Spleen (tissue), 11 donors: ENCODE results near the gene KRT73. TPM values are rescaled to one million over a fixed set of nuclear protein-coding genes. Genes with fewer than 3 reads are reported as not detected.
A peak's percentile ranks its signal among the peaks of the same experiment; 100 is the strongest.

Source experiments
- DNase-seq: peaks from one replicate; pipeline ENCODE4 v3.0.0-alpha.2; 2020
- H3K27ac ChIP-seq, 8 donors: fragments of 200-600 bp; sonication (generic) in 7 of 8; 1 replicate in 4 of 8; 2 replicates in 4 of 8; pipeline versions ENCODE4 v1.5.0 to v1.8.0; 2016 to 2021; ENCODE audit warnings: inconsistent platforms in 4 of 8, mild to moderate bottlenecking in 4 of 8, moderate library complexity in 1 of 8
- H3K27me3 ChIP-seq, 7 donors: fragments of 200-600 bp; sonication (generic) in 6 of 7; replicated peaks in 1 of 7; 1 replicate in 4 of 7; 2 replicates in 3 of 7; pipeline versions ENCODE4 v1.5.0 to v1.8.0; 2016 to 2021; ENCODE audit warnings: inconsistent platforms in 3 of 7, mild to moderate bottlenecking in 1 of 7
- H3K36me3 ChIP-seq, 6 donors: fragments of 200-600 bp; sonication (generic) in 5 of 6; 1 replicate in 4 of 6; 2 replicates in 2 of 6; pipeline versions ENCODE4 v1.5.0 to v1.8.0; 2016 to 2021; ENCODE audit warnings: inconsistent platforms in 2 of 6
- H3K4me1 ChIP-seq, 6 donors: fragments of 200-600 bp; sonication (generic) in 5 of 6; 1 replicate in 3 of 6; 2 replicates in 3 of 6; pipeline versions ENCODE4 v1.5.0 to v1.8.0; 2016 to 2021; ENCODE audit warnings: inconsistent platforms in 3 of 6
- H3K4me3 ChIP-seq, 8 donors: fragments of 200-600 bp; sonication (generic) in 7 of 8; 1 replicate in 4 of 8; 2 replicates in 4 of 8; pipeline versions ENCODE4 v1.5.0 to v1.8.0; 2016 to 2021; ENCODE audit warnings: inconsistent platforms in 4 of 8, mild to moderate bottlenecking in 4 of 8, moderate library complexity in 2 of 8
- H3K9me3 ChIP-seq, 8 donors: fragments of 200-600 bp; sonication (generic) in 7 of 8; 1 replicate in 4 of 8; 2 replicates in 4 of 8; pipeline versions ENCODE4 v1.5.0 to v1.8.0; 2016 to 2021; ENCODE audit warnings: inconsistent platforms in 4 of 8
- POLR2A ChIP-seq, 3 donors: fragments of 450-650 bp; IDR thresholded peaks; one replicate each; pipeline ENCODE4 v1.5.1; 2017; ENCODE audit warnings: antibody characterized with exemption in 3 of 3, mild to moderate bottlenecking in 1 of 3
- POLR2AphosphoS5 ChIP-seq, 3 donors: sonication (generic); formaldehyde crosslinking; IDR thresholded peaks; one replicate each; pipeline ENCODE4 v1.5.1; 2017; ENCODE audit warnings: antibody characterized with exemption in 3 of 3
- WGBS, 5 donors: extraction: QIAGEN DNeasy Blood & Tissue Kit in 3 of 5; methylation state at CpG; one replicate each; pipeline versions ENCODE4 v1.1.5 to v1.1.7; 2013 to 2018; 5-methylcytosine and 5-hydroxymethylcytosine counted together
- intact Hi-C: fragments of 100-400 bp; cut with DNase I; formaldehyde crosslinking; loops from one replicate; pipeline ENCODE4 v1.15.0; 2023; ENCODE audit warnings: low total_unique reads
- polyA plus RNA-seq, 3 donors: library from polyadenylated mRNA; stranded (reverse); fragments of 200-250 nt; gene quantifications; one replicate each; pipeline ENCODE4 v1.2.1, GENCODE V29; 2013
- total RNA-seq, 7 donors: library from RNA; depleted of rRNA in 3 of 7; stranded (reverse); fragments of >200 nt in 3 of 7; fragmentation: NEBNext Ultra II Directional in 4 of 7; extraction: Animal tissue kit (Norgen Biotek cat#: 25700) in 4 of 7; gene quantifications; one replicate each; pipeline versions ENCODE4 v1.1.0 to v1.2.1, GENCODE V29; 2016 to 2021
- TF ChIP-seq, protein P1 (sequence below), 11 experiments: fragments of 200-600 bp in 7 of 11; fragments of 450-650 bp in 4 of 11; sonication (generic) in 4 of 11; IDR thresholded peaks in 8 of 11; conservative IDR thresholded peaks in 3 of 11; 1 replicate in 7 of 11; 2 replicates in 4 of 11; pipeline versions ENCODE4 v1.4.0 to v1.8.0; 2016 to 2021; ENCODE audit warnings: antibody characterized with exemption in 11 of 11, inconsistent platforms in 4 of 11, mild to moderate bottlenecking in 1 of 11
- donor health status: healthy with polysubstance abuse.
- donor health status: DM: no; HTN: no; CAD: no; lungs with moderate emphysema.
- donor health status: DM: no; HTN: no; CAD: no.
- donor health status: Bipolar disorder and iron deficiency.
- donor health status: healthy.
- donor health status: DM: no; HTN: no; CAD: no.
- donor health status: DM: yes; HTN: yes; CAD: no.

Gene KRT73
- total and polyA plus RNA-seq, 10 donors, result 0.04 to 1.4 (median 0.36) TPM

DNA sequence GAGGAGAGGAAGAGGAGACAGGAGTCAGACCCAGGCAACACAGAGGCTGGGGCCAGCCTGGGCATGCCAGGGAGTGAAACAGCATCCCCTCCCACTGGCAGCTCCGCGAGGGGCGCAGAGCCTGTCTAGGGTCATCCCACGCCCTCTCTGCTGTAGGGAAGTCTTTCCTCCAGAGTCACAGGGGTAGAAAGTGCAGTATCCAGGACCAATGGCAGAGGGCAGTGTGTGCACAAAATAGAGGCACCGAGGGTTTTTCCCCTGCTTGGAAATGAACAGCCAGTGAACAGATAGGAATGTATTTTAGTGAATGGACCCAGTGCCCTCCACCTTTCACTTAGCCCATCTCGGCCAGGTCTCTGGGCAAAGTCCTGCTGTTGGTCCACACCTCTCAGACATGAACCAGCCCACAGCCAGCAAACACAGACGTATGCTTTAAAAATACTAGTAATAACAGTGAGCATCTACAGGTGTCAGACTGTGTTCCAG, 35.3 kb downstream of the KRT73 start:
- TF ChIP-seq, protein P1, sequence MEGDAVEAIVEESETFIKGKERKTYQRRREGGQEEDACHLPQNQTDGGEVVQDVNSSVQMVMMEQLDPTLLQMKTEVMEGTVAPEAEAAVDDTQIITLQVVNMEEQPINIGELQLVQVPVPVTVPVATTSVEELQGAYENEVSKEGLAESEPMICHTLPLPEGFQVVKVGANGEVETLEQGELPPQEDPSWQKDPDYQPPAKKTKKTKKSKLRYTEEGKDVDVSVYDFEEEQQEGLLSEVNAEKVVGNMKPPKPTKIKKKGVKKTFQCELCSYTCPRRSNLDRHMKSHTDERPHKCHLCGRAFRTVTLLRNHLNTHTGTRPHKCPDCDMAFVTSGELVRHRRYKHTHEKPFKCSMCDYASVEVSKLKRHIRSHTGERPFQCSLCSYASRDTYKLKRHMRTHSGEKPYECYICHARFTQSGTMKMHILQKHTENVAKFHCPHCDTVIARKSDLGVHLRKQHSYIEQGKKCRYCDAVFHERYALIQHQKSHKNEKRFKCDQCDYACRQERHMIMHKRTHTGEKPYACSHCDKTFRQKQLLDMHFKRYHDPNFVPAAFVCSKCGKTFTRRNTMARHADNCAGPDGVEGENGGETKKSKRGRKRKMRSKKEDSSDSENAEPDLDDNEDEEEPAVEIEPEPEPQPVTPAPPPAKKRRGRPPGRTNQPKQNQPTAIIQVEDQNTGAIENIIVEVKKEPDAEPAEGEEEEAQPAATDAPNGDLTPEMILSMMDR (IDR thresholded peaks at IDR 0.05 in 8 of 11, conservative IDR thresholded peaks at IDR 0.05 in 3 of 11), result peak in 10 of 11 experiments; percentile 31 to 77 (median 60)
- TF ChIP-seq POLR2A (IDR thresholded peaks at IDR 0.05), result no peak
- H3K27me3 ChIP-seq, result peaks cover 0 to 24% (median 0%) of the 10 kb centered on the region in 7 donors
- no peak overlapping the region for H3K4me3 ChIP-seq
- no peaks in the 10 kb centered on the region for H3K9me3 ChIP-seq
- intact Hi-C loops, result loop anchor here (5.0 to 10.0 kb wide), 3 partner anchors 279 to 392 kb away; no protein-coding TSS in a partner anchor
- WGBS, 5 donors, result 13 to 16% (median 15%) methylated on average over 6 to 7 of the region's 7 CpGs
- peaks cover 0 to 8% (median 0%) of the 10 kb centered on the region in 6 donors for H3K4me1 ChIP-seq
- no peak overlapping the region for H3K27ac ChIP-seq
- H3K36me3 ChIP-seq, result no peaks in the 10 kb centered on the region
- DNase-seq, result peak; percentile 71

GRCh38 chr12:52582486-52582885, 35.9 kb downstream of the KRT73 start:
- no peaks in the 10 kb centered on the region for H3K9me3 ChIP-seq
- H3K27ac ChIP-seq, result no peak overlapping the region
- intact Hi-C loops, result loop anchor here (5.0 to 10.0 kb wide), 3 partner anchors 280 to 392 kb away; no protein-coding TSS in a partner anchor
- H3K4me1 ChIP-seq, result peaks cover 0 to 8% (median 0%) of the 10 kb centered on the region in 6 donors
- H3K4me3 ChIP-seq, result no peak overlapping the region
- WGBS, 5 donors, result 60 to 94% (median 69%) methylated on average over 2 of the region's 2 CpGs
- H3K36me3 ChIP-seq, result no peaks in the 10 kb centered on the region
- TF ChIP-seq, protein P1 (IDR thresholded peaks at IDR 0.05 in 8 of 11, conservative IDR thresholded peaks at IDR 0.05 in 3 of 11), result no peak
- TF ChIP-seq POLR2A (IDR thresholded peaks at IDR 0.05) (no peak), POLR2AphosphoS5 (IDR thresholded peaks at IDR 0.05) (no peak)
- DNase-seq, result peak; percentile 25
- peaks cover 0 to 22% (median 0%) of the 10 kb centered on the region in 7 donors for H3K27me3 ChIP-seq

GRCh38 chr12:52581481-52581880, 36.9 kb downstream of the KRT73 start:
- Histone ChIP-seq H3K27ac (no peak overlapping the region), H3K9me3 (no peaks in the 10 kb centered on the region), H3K4me3 (no peak overlapping the region), H3K4me1 (peaks cover 0 to 8% (median 0%) of the 10 kb centered on the region in 6 donors), H3K36me3 (no peaks in the 10 kb centered on the region), H3K27me3 (peaks cover 0 to 21% (median 0%) of the 10 kb centered on the region in 7 donors)
- TF ChIP-seq POLR2AphosphoS5 (IDR thresholded peaks at IDR 0.05), result no peak
- no peak for TF ChIP-seq POLR2A (IDR thresholded peaks at IDR 0.05)
- TF ChIP-seq, protein P1 (IDR thresholded peaks at IDR 0.05 in 8 of 11, conservative IDR thresholded peaks at IDR 0.05 in 3 of 11), result no peak
- intact Hi-C loops, result loop anchor here (5.0 to 10.0 kb wide), 3 partner anchors 281 to 393 kb away; no protein-coding TSS in a partner anchor
- no peak for DNase-seq
- WGBS, 5 donors, result 69 to 81% (median 76%) methylated on average over 6 of the region's 6 CpGs

- Histone ChIP-seq H3K9me3 (no peaks in the 10 kb centered on the region), H3K4me3 (no peak overlapping the region), H3K27me3 (peaks cover 0 to 21% (median 0%) of the 10 kb centered on the region in 7 donors), H3K4me1 (peaks cover 0 to 8% (median 0%) of the 10 kb centered on the region in 6 donors), H3K27ac (no peak overlapping the region), H3K36me3 (no peaks in the 10 kb centered on the region)
- TF ChIP-seq POLR2AphosphoS5 (IDR thresholded peaks at IDR 0.05), result no peak
- TF ChIP-seq POLR2A (IDR thresholded peaks at IDR 0.05), result no peak
- TF ChIP-seq, protein P1 (IDR thresholded peaks at IDR 0.05 in 8 of 11, conservative IDR thresholded peaks at IDR 0.05 in 3 of 11), result no peak
- peak; percentile 47 for DNase-seq
- intact Hi-C loops, result loop anchor here (5.0 to 10.0 kb wide), 3 partner anchors 281 to 394 kb away; no protein-coding TSS in a partner anchor
- WGBS, 5 donors, result 75 to 82% (median 77%) methylated on average over 5 to 7 of the region's 7 CpGs
These were observed 37.3 kb downstream of the KRT73 start for GRCh38 chr12:52581066-52581465.
